GM12891 (cell line): ENCODE data around the gene SMIM10.

Experiments used
- POLR2A ChIP-seq: IDR thresholded peaks from 2 replicates; pipeline ENCODE4 v1.6.1; 2011; ENCODE audit warnings: low read depth, low read length, control low read depth
- POLR2AphosphoS5 ChIP-seq: IDR thresholded peaks from 2 replicates; pipeline ENCODE4 v1.6.1; 2011; ENCODE audit warnings: low read depth, low read length, control low read depth

DNA sequence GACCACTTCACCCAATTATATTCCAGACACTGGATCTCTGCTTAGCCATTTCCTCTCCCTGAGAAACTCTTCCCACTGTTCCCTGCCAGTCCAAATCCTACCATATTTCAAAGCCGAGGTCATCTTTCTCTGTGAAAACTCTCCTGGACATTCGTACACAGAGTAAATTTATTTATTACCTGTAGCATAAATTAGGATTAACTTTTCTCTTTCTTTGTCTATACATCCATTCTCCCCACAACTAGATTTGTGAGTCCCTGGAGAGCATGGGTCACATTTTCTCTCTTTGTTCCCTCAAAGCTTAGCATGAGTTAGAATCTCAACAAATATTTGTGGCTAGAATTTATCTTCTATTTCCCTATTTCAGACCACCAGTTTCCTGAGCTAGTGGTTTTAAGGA is 27.8 kb upstream of the SMIM10 start:
- TF ChIP-seq POLR2A (no peak), POLR2AphosphoS5 (no peak)
